Mammary epithelial cell (primary cell): ENCODE results near the gene BRI3BP.
"Not testable (repeated sequence)": the region's sequence is repeated elsewhere in the genome, so short reads cannot be mapped to it uniquely, and the experiment has no call there.

Experiments
- CTCF ChIP-seq, 2 donors: IDR thresholded peaks in 1 of 2; conservative IDR thresholded peaks in 1 of 2; 2 replicates each; pipeline ENCODE4 v1.5.1; 2011 to 2012; ENCODE audit warnings: inconsistent platforms in 2 of 2, low read length in 2 of 2, mild to moderate bottlenecking in 2 of 2, control low read depth in 1 of 2, low read depth in 1 of 2; ENCODE audit not compliant: insufficient read depth in 1 of 2; ENCODE audit errors: extremely low read depth in 1 of 2
- EZH2 ChIP-seq: IDR thresholded peaks from 2 replicates; pipeline ENCODE4 v1.6.1; 2012; ENCODE audit warnings: low read length, inconsistent platforms, borderline replicate concordance

- TF ChIP-seq CTCF (conservative IDR thresholded peaks at IDR 0.05 in 1 of 2, IDR thresholded peaks at IDR 0.05 in 1 of 2; ENCODE audit: extremely low read depth in 1 of 2, insufficient read depth in 1 of 2, low read depth in 1 of 2, low read length in 2 of 2); EZH2: not testable (repeated sequence)
Observed at GRCh38 chr12:125063522-125063921, 70.1 kb downstream of the BRI3BP start.
